HL-60/S4 (cell line): ENCODE measurements around the gene SEC31B.

ENCODE experiments used
- in situ Hi-C: fragments of 300-500 bp; cut with MboI; formaldehyde crosslinking; loops from 2 replicates; pipeline ENCODE4 v1.14.3; 2022; ENCODE audit warnings: low sequenced_read_pairs

The SEC31B gene

DNA sequence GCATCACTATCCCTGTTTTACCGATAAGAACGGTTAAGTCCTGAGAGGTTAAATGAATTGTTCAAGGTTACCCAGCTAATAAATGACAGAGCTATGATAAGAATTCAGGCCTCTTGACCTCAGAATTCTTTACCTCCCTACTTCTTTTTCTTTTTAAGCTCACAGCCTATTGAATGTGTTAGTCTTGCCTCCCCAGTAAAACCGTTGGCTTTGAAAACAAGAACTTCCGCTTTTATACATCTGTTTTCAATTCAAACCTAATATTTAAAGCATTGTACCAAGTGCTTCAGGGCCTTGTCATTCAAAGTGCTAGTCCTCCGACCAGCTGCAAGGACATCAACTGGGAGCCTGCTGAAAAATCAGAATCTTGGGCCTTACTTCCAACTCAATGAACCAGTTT is 15.6 kb downstream of the SEC31B start:
- in situ Hi-C loops = loop anchor here (10.0 kb wide), 1 partner anchor 69 kb away; no protein-coding TSS in a partner anchor

DNA sequence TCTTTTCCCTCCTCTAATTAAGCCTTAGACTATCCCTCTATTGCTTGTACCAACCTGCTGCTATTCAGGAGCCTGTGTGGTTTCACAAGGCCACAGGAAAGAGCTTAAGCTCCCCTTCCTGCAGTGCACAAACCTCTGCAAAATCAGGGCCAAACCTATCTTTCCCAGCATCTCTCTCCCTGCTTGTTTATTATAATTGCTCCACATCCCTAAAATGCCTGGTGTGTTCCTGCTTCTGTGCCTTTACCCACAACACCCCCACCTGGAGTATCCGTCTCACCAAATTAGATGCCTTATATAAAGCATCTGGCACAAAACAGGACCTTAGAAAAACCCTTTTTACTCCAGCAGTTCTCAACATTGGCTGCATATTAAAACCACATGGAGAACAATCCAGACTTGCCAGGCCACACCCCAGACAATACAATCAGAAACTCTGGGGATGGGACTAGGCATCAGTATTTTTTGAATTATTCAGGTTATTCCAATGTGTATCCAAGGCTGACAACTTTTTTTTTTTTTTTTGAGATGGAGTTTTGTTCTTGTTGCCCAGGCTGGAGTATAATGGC is 16.7 kb downstream of the SEC31B start:
- in situ Hi-C loops = loop anchor here (10.0 kb wide), 1 partner anchor 68 kb away; no protein-coding TSS in a partner anchor

DNA sequence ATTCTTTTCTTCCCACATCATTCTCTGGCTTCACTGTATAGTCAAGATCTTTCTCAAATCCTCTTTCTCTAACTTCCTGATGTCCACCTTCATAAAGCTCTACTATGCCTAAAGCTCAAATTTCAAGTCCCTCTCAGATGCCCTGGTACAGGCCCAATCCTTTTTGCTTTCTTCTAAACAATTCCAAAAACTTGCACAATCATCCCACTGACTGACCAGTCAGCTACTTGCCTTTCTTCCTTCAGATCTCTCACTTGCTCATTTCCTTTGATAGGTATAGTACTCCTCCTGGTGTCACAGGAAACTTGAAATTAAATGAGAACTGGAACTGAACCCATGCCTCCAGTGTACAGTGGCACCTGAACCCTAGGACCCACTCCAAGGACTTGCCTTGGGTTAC is 18.2 kb downstream of the SEC31B start:
- in situ Hi-C loops = loop anchor here (10.0 kb wide), 1 partner anchor 67 kb away; no protein-coding TSS in a partner anchor

DNA sequence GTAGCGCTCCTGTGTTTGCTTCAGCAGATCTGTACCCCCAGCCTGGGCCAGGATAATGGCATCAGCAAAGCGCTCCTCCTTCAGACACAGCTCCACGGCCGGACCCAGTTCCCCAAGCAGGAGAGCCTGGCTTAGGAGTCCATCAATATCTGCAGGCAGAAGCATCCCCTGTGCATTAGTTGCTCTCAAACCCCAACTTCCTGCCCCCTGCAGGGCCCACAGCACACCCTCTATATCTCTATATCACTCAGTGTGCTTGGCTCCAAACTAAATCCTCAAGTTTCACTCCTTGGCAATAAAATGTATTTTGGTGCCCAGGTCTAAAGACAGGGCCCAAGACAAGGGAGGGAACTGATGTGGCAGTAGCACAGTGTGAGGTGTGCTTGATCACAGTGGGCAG is 21.6 kb downstream of the SEC31B start:
- in situ Hi-C loops = no loop called here

DNA sequence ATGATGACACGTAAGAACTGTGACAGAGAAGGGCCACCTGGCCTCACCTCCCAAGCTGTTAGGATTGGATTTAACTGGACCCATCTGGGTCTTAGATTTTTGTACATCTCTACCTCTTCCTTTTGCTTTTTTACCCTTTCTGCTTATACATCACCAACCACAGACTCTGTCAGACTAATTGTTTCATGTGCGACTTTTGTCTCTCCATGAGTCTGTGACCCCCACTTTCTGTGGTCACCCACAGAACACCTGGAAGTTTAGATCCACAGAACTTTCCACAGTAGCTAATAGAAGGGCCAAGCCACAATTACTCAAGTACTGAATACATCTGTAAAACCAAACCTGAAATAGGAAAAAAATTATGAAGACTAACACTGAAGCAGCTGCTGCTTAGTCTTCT is 23.1 kb downstream of the SEC31B start:
- in situ Hi-C loops = no loop called here

DNA sequence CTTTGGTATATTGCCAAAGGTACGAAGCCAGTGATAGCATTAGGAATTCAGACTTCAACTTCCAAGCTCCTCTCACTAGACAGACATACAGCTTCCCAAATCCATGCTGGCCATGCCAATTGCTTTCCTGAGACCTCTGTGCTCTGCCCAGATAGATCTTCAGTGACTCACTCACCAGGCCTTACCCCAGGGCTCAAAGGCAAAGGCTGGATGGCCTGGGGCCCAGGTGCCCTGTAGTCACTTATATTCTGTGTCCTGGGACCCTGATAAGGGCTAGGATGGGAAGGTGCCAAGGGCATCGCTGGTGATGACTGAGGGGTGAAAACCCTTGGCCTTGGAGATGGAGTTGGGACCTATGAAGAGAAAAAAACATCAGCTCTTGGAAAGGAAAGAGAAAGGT is 29.1 kb downstream of the SEC31B start:
- in situ Hi-C loops = no loop called here

DNA sequence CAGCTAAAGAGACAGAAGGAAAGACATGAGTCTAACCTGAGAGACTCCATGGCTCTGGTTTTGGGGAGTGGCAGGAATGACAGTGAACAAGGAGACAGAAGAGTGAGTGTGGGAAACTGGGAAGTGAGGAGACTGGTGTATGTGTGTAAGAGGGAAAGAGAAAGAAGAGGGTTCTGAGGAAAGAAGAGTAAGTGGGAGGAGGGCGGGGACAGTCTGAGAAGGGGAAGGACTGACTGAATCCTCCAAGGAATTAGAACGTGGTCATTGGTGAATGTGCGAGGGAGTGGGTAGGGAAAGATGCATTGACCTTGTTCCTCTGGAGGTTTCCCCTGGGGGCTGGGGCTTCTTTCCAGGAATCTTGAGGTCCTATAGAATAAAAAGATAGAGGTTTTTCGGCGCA is 30.3 kb downstream of the SEC31B start:
- in situ Hi-C loops = no loop called here

DNA sequence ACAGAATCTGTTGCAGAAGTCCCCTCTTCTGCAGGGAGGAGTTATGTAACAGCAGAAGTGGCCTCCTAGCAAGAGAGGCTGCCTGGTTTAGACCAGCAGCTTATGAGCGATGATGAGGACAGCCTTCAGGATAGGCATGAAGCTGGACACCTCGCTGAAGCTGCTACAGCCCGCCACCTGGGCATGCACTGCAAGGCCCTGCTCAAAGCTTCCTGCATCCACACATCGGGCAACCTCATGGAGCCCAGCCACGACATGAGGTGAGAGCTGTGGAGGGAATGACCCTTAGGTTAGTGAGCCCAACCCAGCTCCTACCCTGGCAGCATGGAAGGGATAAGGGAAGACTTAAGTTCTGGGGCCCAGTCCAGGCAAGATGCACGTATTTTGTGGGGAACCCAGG is 32.1 kb downstream of the SEC31B start:
- in situ Hi-C loops = no loop called here

DNA sequence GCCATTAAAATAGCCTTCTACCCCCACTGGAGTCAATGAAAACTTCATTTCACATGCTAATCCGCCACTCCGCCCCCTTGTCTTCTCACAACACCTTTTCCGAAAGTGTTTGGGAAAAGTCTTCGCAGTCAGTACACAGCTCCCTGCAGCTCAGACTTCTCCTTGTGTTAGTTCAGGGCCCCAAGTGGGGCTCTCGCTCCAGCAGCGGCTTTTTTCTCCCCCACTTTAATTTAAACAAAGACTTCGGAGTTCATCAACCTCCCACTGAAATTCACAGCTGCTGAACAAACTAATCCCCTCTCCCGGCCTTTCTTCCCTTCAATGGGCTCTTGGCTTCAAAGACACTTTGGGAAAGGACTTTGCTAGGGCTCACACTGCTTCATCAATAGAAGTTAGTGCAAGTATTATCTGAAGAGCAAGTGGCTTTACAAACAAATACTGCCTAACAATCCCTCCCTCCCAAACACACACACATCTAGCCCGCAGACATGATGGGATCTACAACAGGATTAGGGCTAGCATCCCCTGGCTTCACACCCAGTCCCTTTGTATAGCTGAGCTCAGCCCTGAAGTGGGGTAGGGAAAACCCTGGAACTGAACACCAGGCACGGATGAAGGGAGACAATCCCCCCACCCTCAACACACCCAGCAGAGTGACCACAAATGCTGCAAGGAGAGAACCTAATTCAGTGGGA is 33.7 kb downstream of the SEC31B start:
- in situ Hi-C loops = no loop called here

DNA sequence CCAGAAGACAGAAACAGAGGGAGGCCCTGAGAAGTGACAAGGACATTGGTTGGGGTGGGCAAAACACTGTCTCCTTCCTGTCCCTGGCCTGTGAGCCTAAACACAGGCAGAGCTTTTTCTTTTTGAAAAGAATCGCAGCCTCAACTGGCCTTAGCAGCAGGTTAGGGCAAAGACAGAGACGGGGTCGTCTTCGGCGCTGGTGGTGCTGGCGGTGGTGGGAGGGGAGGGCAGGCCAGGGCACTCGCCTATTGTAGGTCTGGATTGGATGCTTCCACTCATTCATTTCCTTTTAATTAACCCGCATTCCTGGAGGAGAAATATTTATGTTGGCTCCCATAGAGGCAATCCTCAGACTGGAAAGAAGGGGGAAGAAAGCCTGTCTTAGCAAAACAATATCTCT is 34.3 kb downstream of the SEC31B start:
- in situ Hi-C loops = no loop called here

DNA sequence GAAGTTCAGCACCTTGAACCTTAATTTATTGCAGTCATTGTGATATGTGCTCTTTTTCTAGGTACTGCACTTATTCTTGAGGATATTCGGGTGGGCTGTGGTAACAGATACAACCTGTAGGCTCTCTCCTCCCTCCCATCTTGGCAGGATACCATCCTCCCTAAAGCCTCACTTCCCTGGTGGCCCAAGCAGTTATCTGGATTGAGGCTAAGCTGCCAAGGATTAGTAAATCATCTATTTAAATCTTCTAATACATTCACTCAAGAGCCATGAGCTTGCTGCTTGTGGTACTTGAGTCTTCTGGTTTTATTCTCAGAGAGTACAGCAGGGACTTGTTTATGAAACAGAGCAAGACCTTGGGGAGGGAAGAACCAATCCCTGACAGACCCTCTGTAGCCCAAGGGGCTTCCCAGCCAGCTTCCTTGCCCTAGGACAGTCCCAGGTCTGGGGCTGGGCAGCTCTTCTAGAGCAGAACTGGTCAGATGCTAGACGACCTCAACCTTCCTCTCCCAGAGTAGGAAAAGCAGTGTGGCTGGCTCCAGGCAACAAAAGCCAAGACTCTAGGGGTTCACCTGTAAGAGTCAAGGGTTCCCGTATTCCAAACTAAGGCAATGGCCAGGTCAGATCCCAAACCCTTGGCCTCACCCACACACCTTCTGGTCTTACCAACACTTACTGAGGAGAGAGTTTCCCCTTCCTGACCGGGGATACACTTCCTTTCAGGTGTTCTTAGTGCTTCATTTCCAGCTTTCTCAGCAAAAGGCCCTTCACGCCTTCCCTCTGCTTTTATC is 35.6 kb downstream of the SEC31B start:
- in situ Hi-C loops = no loop called here

DNA sequence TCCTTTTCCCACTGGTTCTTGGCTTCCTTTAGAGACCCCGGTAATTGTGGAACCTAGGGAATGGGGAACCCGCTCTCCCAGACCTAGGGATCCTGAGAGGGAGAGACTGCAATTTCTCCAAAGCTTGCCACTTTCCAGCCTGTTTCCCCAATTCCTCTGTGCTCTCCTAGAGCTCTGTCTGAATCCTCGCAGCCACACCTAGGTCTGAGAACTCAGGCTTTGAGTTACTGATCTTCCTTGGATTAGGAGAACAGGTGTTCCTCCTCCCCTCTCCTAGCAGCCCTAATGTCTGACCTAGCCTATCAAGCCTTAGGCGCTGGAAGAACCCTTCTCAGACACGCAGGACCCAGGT is 36.9 kb downstream of the SEC31B start:
- in situ Hi-C loops = no loop called here

DNA sequence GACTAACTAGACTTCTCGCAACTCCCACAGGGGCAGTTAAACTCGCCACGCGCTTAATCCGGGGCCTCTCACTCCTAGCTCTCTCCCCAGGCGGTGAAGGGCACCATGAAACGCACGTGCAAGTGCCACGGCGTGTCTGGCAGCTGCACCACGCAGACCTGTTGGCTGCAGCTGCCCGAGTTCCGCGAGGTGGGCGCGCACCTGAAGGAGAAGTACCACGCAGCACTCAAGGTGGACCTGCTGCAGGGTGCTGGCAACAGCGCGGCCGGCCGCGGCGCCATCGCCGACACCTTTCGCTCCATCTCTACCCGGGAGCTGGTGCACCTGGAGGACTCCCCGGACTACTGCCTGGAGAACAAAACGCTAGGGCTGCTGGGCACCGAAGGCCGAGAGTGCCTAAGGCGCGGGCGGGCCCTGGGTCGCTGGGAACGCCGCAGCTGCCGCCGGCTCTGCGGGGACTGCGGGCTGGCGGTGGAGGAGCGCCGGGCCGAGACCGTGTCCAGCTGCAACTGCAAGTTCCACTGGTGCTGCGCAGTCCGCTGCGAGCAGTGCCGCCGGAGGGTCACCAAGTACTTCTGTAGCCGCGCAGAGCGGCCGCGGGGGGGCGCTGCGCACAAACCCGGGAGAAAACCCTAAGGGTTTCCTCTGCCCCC is 37.4 kb downstream of the SEC31B start:
- in situ Hi-C loops = no loop called here

DNA sequence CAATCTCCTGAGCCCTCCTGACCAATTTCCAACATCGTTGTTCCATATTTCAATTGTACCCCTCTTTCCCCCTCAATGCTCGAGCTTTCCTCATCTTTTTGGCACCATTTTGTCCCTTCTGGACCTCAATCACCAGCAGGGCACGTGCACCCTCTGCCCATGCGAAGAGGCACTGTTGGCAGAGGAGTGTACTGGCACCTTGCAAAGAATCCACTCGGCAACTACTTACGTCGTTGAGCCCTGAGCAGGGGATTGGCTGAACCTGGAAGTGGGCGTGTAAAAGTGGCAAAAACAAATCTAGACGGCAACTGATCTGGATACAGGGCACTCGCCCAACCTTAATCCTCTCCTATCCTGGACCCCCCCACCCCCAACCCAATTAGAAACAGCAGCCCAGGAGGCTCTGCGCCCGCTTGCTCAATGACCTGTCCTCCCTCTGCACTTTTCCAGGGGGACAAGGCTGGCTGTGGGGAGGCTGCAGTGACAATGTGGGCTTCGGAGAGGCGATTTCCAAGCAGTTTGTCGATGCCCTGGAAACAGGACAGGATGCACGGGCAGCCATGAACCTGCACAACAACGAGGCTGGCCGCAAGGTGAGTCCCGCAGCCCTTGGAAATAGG is 38.1 kb downstream of the SEC31B start:
- in situ Hi-C loops = no loop called here

DNA sequence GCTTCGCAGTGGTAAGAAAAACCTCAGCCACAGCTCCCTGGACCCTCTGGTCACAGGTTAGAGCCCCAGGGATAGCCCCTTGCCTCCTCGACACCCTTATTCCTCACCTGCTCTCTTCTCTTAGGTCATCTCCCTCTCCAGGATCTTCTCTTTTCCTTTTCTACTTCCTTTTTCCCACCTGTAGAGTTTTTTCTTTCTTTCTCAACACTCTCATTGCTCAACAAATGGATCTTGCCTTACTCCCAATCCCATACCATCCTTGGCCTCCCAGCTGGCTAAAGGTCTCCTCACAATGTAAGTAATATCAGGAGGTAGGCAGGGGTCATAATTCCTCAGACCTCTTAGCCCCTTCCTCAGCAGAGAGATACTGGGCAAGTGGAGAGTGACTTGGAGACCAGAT is 39.7 kb downstream of the SEC31B start:
- in situ Hi-C loops = no loop called here

DNA sequence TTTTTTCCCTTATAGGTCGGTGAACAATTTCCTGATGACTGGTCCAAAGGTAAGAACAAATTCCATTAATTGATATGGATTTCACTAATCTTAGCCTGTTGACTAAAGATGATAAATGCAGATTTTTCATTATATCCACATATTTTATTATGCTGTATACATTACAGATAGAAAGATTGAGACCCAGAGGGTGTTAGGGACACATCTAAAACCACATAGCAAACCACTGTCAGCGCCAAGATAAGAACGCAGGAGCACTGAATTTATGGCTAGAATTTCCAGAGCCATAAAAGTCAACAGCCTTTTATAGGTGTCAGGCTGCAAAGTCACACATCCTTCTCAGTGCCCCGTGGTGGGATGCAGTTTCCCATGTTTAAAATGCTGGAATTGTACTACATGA is 40.6 kb downstream of the SEC31B start:
- in situ Hi-C loops = no loop called here

DNA sequence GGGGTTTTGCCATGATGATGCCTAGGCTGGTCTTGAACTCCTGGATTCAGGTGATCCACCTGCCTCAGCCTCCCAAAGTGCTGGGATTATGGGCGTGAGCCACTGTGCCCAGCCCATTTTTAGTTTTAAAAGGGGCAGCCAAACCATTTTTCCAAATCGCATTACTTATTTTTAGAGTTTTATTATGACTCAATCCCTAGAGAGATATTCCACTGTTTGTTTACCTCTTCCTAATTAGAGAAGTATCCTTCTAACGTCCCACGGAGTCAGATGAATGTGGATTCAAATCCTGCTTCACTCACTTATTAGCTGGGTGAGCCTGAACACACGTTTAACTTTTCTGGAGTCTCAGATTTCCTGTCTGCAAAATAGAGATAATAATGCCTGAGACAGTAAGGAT is 41.7 kb downstream of the SEC31B start:
- in situ Hi-C loops = no loop called here

DNA sequence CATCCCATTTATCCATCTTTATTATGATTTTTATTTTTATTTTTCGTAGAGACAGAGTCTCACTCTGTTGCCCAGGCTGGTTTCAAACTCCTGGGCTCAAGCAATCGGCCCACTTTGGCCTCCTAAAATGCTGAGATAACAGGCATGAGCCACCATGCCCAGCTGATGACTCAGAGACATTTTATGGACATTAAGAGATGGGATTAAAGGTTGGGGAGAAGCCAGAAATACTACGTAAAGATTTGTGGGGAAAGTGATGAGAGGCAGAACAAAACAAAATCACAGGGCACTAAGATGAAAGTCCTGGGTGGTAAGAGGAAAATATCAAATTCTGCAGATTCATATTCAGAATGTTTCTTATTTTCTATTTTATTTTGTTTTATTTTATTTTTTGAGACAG is 49.3 kb downstream of the SEC31B start:
- in situ Hi-C loops = no loop called here

DNA sequence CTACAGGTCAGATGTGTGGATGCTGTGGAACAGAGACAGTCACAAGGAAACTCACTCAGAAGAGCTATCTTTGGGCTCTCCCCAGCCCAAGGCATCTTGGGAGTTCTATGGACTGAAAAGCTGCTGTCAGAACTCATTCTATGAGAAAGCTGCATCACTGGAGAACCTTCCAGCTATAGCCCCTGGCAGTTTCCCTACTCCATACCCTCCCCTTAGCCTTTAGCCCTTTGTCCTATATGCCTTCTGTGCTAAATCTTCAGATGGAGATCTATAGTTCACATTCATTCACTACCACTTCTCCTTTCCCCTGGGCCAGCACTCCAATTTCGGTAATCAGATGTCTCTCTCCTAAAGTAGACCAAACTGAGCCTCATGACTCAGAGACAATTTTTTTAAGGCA is 49.9 kb downstream of the SEC31B start:
- in situ Hi-C loops = no loop called here

DNA sequence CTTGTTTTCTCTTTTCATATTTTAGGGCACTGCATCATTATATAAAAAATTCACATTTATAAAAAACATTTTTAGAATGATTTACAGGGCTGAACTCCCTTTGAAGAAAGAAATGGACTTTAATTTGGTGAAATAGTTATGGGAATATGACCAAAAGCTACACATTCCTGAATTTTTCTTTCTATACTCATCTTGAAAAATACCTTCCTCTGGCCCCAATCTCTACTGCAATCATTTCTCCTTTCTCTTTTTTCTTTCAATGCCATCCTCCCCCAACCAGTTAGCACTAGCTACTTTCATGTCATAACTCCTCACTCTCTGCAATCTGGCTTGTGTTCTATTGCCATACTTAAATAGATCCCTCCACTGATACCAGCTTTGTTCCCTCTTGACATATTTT is 50.7 kb downstream of the SEC31B start:
- in situ Hi-C loops = no loop called here

DNA sequence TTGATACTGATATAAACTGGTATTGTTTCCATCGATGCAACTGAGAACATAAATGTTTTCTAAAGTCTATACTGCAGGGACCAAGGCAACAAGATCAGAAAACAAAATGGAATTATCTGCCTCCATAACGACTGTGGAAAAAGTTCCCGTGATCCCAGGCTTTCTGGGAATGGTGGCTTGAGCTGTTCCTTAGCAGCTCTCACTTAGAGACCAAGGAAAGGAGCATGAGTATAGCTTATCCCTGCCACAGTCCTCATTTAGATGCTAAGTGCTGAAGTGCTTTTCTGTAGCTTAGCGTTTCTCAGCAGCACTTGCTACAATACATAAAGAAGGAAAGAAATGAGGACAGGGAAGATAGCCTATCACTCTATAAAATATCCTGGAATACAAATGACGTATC is 51.3 kb downstream of the SEC31B start:
- in situ Hi-C loops = no loop called here
